Left lobe of liver (tissue), 2 donors: Measurements from ENCODE around the gene AKR7A2. TPM values are rescaled to one million over a fixed set of nuclear protein-coding genes. Genes with fewer than 3 reads are reported as not detected.

Experiments
- ATAC-seq: fragments of 200-7000 bp; cut with Tn5 transposase; one replicate; pipeline ENCODE4 v1.9.1; 2020; ENCODE audit warnings: mild to moderate bottlenecking, moderate library complexity
- DNase-seq: peaks from one replicate; pipeline ENCODE4 v3.0.0-alpha.2; 2020; ENCODE audit warnings: low spot score
- total RNA-seq: library from RNA; stranded (reverse); gene quantifications from one replicate; pipeline ENCODE4 v1.2.1, GENCODE V29; 2021
- donor health status: DM: no; HTN: no; CAD: no; lungs with moderate emphysema.
- donor health status: DM: no; HTN: yes; CAD: no.

Gene AKR7A2
- total RNA-seq, 1 donor from 2014 or later: 53.5 TPM

- ATAC-seq: no peak
- DNase-seq: no peak
Observed at GRCh38 chr1:19326748-19327065, 14.8 kb upstream of the AKR7A2 start.

GRCh38 chr1:19325958-19326747, 14.2 kb upstream of the AKR7A2 start:
- DNase-seq (no peak), ATAC-seq (no peak)

- DNase-seq (no peak), ATAC-seq (peak; percentile 14)
Observed at GRCh38 chr1:19325368-19325957, 13.5 kb upstream of the AKR7A2 start.

- no peak for ATAC-seq
- DNase-seq: no peak
Observed at GRCh38 chr1:19324665-19324990, 12.7 kb upstream of the AKR7A2 start.

- no peak for ATAC-seq
- DNase-seq: no peak
Observed at GRCh38 chr1:19323987-19324664, 12.2 kb upstream of the AKR7A2 start.

- ATAC-seq (no peak), DNase-seq (no peak)
Observed at GRCh38 chr1:19322481-19322880, 10.5 kb upstream of the AKR7A2 start.

GRCh38 chr1:19321071-19321470, 9.1 kb upstream of the AKR7A2 start:
- no peak for DNase-seq

GRCh38 chr1:19319196-19319595, 7.3 kb upstream of the AKR7A2 start:
- DNase-seq (no peak), ATAC-seq (no peak)

More at GRCh38 chr1:19321071-19321470, 9.1 kb upstream of the AKR7A2 start:
- ATAC-seq: no peak

GRCh38 chr1:19317126-19317910, 5.4 kb upstream of the AKR7A2 start:
- DNase-seq (no peak), ATAC-seq (no peak)

GRCh38 chr1:19315378-19316198, 3.6 kb upstream of the AKR7A2 start:
- DNase-seq (no peak), ATAC-seq (no peak)

GRCh38 chr1:19313961-19314882, 2.3 kb upstream of the AKR7A2 start:
- ATAC-seq (no peak), DNase-seq (no peak)

- DNase-seq (no peak), ATAC-seq (no peak)
Observed at GRCh38 chr1:19313636-19313959, 1.7 kb upstream of the AKR7A2 start.

- ATAC-seq (peak; percentile 50), DNase-seq (no peak)
Observed at GRCh38 chr1:19312782-19313635, 1.1 kb upstream of the AKR7A2 start.

- ATAC-seq: no peak
- DNase-seq: no peak
Observed at GRCh38 chr1:19311503-19311930, 427 bp downstream of the AKR7A2 start.

- ATAC-seq (peak; percentile 36), DNase-seq (peak; percentile 46)
Observed at GRCh38 chr1:19310720-19311502, 1.0 kb downstream of the AKR7A2 start.

GRCh38 chr1:19310061-19310460, 1.9 kb downstream of the AKR7A2 start:
- ATAC-seq: no peak
- DNase-seq: no peak

- ATAC-seq: no peak
Observed at GRCh38 chr1:19309123-19309813, 2.7 kb downstream of the AKR7A2 start.

More at GRCh38 chr1:19309123-19309813, 2.7 kb downstream of the AKR7A2 start:
- DNase-seq: no peak
